T-helper 22 cell (primary cell): Measurements from ENCODE around the gene SYAP1.
"Not testable (repeated sequence)": the region's sequence is repeated elsewhere in the genome, so short reads cannot be mapped to it uniquely, and the experiment has no call there.

Experiments
- DNase-seq: peaks from one replicate; pipeline ENCODE4 v3.0.0-alpha.2; 2020; ENCODE audit warnings: low read depth

The SYAP1 gene

GRCh38 chrX:16726347-16726988 is 7.1 kb downstream of the SYAP1 start:
- not testable (repeated sequence) for DNase-seq

- DNase-seq: no peak
Observed at GRCh38 chrX:16727637-16728036, 8.2 kb downstream of the SYAP1 start.

GRCh38 chrX:16730450-16730849 is 11.0 kb downstream of the SYAP1 start:
- DNase-seq: no peak

GRCh38 chrX:16733013-16733412 is 13.6 kb downstream of the SYAP1 start:
- no peak for DNase-seq

- DNase-seq: no peak
Observed at GRCh38 chrX:16737024-16737423, 17.6 kb downstream of the SYAP1 start.

GRCh38 chrX:16739574-16739973 is 20.2 kb downstream of the SYAP1 start:
- DNase-seq: no peak

GRCh38 chrX:16743604-16744325 is 24.4 kb downstream of the SYAP1 start:
- DNase-seq: no peak

GRCh38 chrX:16745102-16745501 is 25.7 kb downstream of the SYAP1 start:
- DNase-seq: no peak

GRCh38 chrX:16745659-16746058 is 26.2 kb downstream of the SYAP1 start:
- DNase-seq: no peak

GRCh38 chrX:16748425-16748824 is 29.0 kb downstream of the SYAP1 start:
- no peak for DNase-seq

- DNase-seq: no peak
Observed at GRCh38 chrX:16750136-16750535, 30.7 kb downstream of the SYAP1 start.

- no peak for DNase-seq
Observed at GRCh38 chrX:16754019-16754418, 34.6 kb downstream of the SYAP1 start.

GRCh38 chrX:16756724-16757123 is 37.3 kb downstream of the SYAP1 start:
- no peak for DNase-seq

GRCh38 chrX:16761500-16761899 is 42.1 kb downstream of the SYAP1 start:
- DNase-seq: not testable (repeated sequence)

- DNase-seq: no peak
Observed at GRCh38 chrX:16762579-16762978, 43.2 kb downstream of the SYAP1 start.

- no peak for DNase-seq
Observed at GRCh38 chrX:16765594-16765993, 46.2 kb downstream of the SYAP1 start.

- no peak for DNase-seq
Observed at GRCh38 chrX:16770970-16771482, 51.6 kb downstream of the SYAP1 start.

- no peak for DNase-seq
Observed at GRCh38 chrX:16771483-16772398, 52.3 kb downstream of the SYAP1 start.

GRCh38 chrX:16772460-16772859 is 53.0 kb downstream of the SYAP1 start:
- no peak for DNase-seq

- no peak for DNase-seq
Observed at GRCh38 chrX:16774746-16775145, 55.3 kb downstream of the SYAP1 start.

- DNase-seq: no peak
Observed at GRCh38 chrX:16778545-16778944, 59.1 kb downstream of the SYAP1 start.

GRCh38 chrX:16778993-16779392 is 59.6 kb downstream of the SYAP1 start:
- DNase-seq: no peak

- DNase-seq: not testable (repeated sequence)
Observed at GRCh38 chrX:16779815-16780214, 60.4 kb downstream of the SYAP1 start.
